ENCODE results near the gene CMSS1.

CMSS1 gene

DNA sequence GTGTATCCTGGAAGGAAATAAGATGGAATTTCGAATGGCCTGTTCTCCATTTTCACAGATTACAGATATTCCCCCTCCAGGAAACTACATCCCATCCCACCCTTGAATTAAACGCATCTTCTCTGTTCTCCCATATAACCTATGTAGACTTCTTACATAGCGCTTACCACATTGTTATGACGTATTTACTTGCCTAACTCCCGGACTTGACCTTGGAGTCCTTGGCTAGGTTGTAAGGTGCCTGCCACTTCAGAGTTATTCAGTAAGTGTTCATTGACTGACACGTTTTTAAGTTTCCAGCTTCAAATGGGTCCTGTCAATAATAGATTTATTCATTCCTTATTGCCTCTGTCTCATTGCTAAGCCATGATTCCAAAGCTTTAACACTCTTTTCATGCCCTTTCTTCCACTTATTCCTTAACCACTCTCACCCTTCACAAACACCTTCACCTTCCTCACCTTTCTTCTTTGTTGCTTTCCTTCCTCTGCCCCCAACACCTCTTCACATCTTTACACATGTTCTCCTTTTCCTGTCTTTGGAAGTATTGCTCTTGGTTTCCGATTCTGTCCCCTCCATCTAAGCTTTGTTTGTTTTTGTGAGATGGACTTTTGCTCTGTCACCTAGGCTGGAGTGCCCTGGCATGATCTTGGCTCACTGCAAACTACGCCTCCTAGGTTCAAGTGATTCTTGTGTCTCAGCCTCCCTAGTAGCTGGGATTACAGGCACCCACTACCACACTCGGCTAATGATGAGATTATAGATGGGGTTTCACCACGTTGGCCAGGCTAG, 138.3 kb downstream of the CMSS1 start:
- TF ChIP-seq, protein P1, sequence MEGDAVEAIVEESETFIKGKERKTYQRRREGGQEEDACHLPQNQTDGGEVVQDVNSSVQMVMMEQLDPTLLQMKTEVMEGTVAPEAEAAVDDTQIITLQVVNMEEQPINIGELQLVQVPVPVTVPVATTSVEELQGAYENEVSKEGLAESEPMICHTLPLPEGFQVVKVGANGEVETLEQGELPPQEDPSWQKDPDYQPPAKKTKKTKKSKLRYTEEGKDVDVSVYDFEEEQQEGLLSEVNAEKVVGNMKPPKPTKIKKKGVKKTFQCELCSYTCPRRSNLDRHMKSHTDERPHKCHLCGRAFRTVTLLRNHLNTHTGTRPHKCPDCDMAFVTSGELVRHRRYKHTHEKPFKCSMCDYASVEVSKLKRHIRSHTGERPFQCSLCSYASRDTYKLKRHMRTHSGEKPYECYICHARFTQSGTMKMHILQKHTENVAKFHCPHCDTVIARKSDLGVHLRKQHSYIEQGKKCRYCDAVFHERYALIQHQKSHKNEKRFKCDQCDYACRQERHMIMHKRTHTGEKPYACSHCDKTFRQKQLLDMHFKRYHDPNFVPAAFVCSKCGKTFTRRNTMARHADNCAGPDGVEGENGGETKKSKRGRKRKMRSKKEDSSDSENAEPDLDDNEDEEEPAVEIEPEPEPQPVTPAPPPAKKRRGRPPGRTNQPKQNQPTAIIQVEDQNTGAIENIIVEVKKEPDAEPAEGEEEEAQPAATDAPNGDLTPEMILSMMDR (conservative IDR thresholded peaks at IDR 0.05): no peak
- no peak for TF ChIP-seq ZFX (IDR thresholded peaks at IDR 0.05)
- no peak overlapping the region for H3K27ac ChIP-seq

DNA sequence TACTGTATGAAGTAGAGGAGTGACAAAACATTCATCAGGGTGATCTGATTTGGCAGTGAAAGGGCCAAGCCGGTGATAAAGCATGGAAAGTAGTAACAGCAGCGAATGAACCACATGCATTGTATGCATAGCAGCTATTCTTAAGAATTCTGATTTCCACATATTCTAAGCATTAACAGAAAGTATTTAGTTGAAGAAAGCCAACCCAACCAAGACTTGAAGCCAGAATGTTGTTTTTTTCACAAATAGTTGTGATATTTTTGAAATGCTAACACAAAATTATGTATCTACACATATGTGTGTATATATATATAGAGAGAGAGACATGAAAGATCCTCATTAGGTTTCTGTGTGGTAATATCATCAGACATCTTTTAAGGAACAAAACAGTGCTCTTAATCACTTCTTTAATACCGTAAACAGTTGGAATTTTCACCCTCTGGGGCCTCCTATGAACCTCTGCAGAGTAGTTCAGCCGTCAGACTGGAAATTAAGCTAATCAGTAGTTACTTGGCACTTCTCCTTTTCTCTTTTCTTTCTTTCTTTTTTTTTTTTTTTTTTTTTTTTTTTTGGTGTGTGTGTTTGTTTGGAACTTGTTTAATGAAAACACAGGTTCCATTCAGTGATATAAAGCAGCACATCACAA, 139.6 kb downstream of the CMSS1 start:
- no peak overlapping the region for H3K27ac ChIP-seq
- TF ChIP-seq, protein P1 (conservative IDR thresholded peaks at IDR 0.05): no peak
- TF ChIP-seq ZFX (IDR thresholded peaks at IDR 0.05): no peak

DNA sequence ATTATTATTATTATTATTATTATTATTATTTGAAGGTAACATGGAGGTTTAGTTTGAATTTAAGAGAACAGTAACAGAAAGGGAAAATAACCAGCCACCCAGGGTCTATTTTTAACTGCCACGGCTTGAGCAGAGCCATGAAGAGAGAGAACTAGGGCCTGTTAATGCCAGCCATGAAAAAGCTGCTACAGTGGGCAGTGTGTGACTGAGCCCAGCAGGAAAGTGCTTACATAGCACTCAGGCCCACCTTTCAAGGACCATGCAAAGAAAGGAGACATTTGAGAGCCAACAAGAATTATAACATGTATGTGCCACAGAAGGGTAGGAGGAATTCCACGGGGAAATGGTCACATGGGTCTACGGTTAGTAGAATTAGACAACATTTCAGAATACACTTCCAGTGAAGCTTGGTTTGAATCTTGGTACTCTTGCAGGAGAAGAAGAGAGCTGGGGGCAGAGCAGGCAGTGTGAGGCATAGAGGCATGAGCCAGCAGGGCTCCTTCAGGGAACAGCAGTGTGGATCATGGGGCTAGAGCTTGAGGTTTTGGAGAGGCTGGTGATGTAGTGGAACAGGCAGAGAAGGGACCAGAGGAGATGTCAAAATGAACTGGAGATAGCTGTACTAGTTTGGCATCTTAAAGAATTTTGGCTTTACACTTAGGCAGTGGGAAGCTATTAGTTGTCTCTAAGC, 140.7 kb downstream of the CMSS1 start:
- no peak overlapping the region for H3K27ac ChIP-seq
- TF ChIP-seq ZFX (IDR thresholded peaks at IDR 0.05): no peak
- TF ChIP-seq, protein P1 (conservative IDR thresholded peaks at IDR 0.05): no peak

DNA sequence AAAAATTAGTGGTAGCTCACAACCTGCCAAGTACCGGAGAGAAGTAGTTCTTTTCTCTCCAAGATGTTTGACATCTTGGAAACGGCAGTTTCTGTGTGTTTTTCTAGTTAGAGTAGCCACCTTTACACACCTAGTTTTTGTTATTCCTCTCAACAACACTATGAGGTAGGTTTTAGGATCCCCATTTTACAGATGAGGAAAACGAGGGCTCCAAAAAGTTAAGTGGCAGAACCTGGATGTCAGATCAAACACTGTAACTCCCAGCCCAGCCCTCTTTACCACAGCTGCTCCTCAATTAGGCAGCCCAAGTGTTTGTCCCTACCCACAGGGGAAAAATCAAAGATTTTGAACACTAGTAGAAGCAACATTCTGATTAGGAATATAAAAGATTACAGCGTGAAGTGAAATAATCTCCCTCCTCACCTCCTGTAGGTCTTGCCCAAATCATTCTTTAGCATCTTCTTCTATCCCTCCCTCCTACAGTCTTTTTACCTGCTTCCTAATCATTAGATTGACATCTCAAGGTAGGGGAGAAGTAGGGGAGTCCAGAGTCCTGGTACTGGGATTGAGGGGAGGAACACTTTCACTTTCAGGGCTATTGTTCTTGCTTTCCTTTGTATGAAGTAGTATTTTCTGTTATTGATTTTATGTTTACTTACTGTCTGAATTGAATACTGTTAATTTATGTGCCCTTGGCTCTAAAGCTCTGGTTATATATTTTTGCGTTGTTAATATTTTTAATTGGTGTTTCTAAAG, 142.6 kb downstream of the CMSS1 start:
- H3K27ac ChIP-seq: no peak overlapping the region
- no peak for TF ChIP-seq ZFX (IDR thresholded peaks at IDR 0.05)
- TF ChIP-seq, protein P1 (conservative IDR thresholded peaks at IDR 0.05): no peak

DNA sequence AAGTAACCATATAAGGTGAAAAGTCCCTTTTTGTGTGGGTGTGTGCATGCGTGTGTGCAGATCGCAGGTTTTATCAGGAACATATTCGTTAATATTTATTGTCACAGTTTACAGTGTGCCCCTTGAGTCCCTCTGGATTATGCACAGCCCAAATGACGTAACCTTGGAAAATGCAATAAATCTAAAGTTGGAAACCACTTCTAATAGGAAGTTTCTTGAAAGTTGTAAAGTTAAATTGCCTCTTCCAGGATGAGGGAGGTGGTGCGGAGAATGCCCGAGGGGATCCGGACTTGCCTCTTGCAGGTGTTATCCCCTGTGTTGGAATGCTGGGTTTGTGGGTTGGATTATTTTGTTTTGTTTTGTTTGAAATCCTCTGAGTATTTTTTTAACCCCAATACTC, 143.3 kb downstream of the CMSS1 start:
- TF ChIP-seq ZFX (IDR thresholded peaks at IDR 0.05): no peak
- TF ChIP-seq, protein P1 (conservative IDR thresholded peaks at IDR 0.05): no peak
- no peak overlapping the region for H3K27ac ChIP-seq

DNA sequence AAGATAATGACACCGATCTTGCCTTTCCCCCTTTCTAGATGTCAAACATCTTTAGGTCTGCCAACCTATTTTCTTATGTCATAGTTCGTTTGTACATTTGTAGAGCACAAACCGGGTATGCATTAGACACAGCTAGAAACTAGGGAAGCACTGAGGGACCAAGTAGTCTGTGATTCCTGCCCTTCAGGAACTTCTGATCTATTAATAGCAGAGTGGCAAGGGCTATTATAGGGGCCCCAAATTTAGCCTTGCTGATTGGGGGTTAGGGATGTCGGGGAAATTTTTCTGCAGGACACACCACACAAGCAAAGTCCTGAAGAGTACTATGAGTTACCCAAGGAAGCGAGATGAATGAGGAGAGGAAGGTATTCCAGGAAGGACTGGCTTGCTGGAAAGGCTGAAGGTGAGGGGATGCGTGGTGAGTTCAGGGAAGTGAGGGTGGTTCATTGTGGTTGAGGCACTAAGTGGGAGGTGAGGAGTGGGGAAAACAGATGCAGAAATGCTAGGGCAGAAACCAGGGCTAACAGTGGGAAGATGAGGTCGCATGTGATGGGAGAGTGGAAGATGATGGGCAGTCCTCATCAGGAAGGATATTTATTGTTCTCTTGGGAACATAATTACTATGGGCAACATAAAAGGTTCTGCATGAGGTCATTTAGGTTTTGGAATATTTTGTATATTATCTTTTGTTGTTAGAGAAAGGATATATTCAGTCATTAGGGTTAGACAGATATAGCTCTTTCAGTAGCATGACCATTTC, 144.3 kb downstream of the CMSS1 start:
- H3K27ac ChIP-seq: no peak overlapping the region
- TF ChIP-seq ZFX (IDR thresholded peaks at IDR 0.05): no peak
- TF ChIP-seq, protein P1 (conservative IDR thresholded peaks at IDR 0.05): no peak

Measured in C4-2B (cell line).